ENCODE results near the gene CCL7.
A peak's percentile ranks its signal among the peaks of the same experiment; 100 is the strongest.

CCL7 gene

GRCh38 chr17:34254651-34255380 lies 15.2 kb upstream of the CCL7 start, which contains the start of gene CCL2:
Gene CCL2 (plus strand): TSS chr17:34255285. CDS start chr17:34255350, 65 bp downstream.
- no peak for TF ChIP-seq CTCF (conservative IDR thresholded peaks at IDR 0.05)
- peak within 1 kb of the TSS; percentile 69 for H3K27ac ChIP-seq

- no peak for TF ChIP-seq CTCF (conservative IDR thresholded peaks at IDR 0.05)
- H3K27ac ChIP-seq: peak overlapping the region; percentile 69
Measured at GRCh38 chr17:34255381-34255732, 14.7 kb upstream of the CCL7 start.

- H3K27ac ChIP-seq: peak overlapping the region; percentile 69; the same call in 1 of the 2 replicates
- TF ChIP-seq CTCF (conservative IDR thresholded peaks at IDR 0.05): no peak
Measured at GRCh38 chr17:34255841-34256240, 14.2 kb upstream of the CCL7 start.

GRCh38 chr17:34257299-34257985 lies 12.6 kb upstream of the CCL7 start:
- no peak overlapping the region for H3K27ac ChIP-seq
- TF ChIP-seq CTCF (conservative IDR thresholded peaks at IDR 0.05): no peak

GRCh38 chr17:34257986-34258326 lies 12.1 kb upstream of the CCL7 start:
- H3K27ac ChIP-seq: no peak overlapping the region

GRCh38 chr17:34259146-34259545 lies 10.9 kb upstream of the CCL7 start:
- no peak for TF ChIP-seq CTCF (conservative IDR thresholded peaks at IDR 0.05)
- no peak overlapping the region for H3K27ac ChIP-seq

More at GRCh38 chr17:34257986-34258326, 12.1 kb upstream of the CCL7 start:
- TF ChIP-seq CTCF (conservative IDR thresholded peaks at IDR 0.05): no peak

- no peak overlapping the region for H3K27ac ChIP-seq
- no peak for TF ChIP-seq CTCF (conservative IDR thresholded peaks at IDR 0.05)
Measured at GRCh38 chr17:34260861-34261260, 9.2 kb upstream of the CCL7 start.

Measured in VCaP (cell line).